Spleen (tissue), 11 donors: ENCODE data around the gene TCIRG1. TPM values are rescaled to one million over a fixed set of nuclear protein-coding genes. Genes with fewer than 3 reads are reported as not detected.

Experiments
- DNase-seq: peaks from one replicate; pipeline ENCODE4 v3.0.0-alpha.2; 2020
- H3K27ac ChIP-seq, 8 donors: fragments of 200-600 bp; sonication (generic) in 7 of 8; 1 replicate in 4 of 8; 2 replicates in 4 of 8; pipeline versions ENCODE4 v1.5.0 to v1.8.0; 2016 to 2021; ENCODE audit warnings: inconsistent platforms in 4 of 8, mild to moderate bottlenecking in 4 of 8, moderate library complexity in 1 of 8
- H3K27me3 ChIP-seq, 7 donors: fragments of 200-600 bp; sonication (generic) in 6 of 7; replicated peaks in 1 of 7; 1 replicate in 4 of 7; 2 replicates in 3 of 7; pipeline versions ENCODE4 v1.5.0 to v1.8.0; 2016 to 2021; ENCODE audit warnings: inconsistent platforms in 3 of 7, mild to moderate bottlenecking in 1 of 7
- H3K36me3 ChIP-seq, 6 donors: fragments of 200-600 bp; sonication (generic) in 5 of 6; 1 replicate in 4 of 6; 2 replicates in 2 of 6; pipeline versions ENCODE4 v1.5.0 to v1.8.0; 2016 to 2021; ENCODE audit warnings: inconsistent platforms in 2 of 6
- H3K4me1 ChIP-seq, 6 donors: fragments of 200-600 bp; sonication (generic) in 5 of 6; 1 replicate in 3 of 6; 2 replicates in 3 of 6; pipeline versions ENCODE4 v1.5.0 to v1.8.0; 2016 to 2021; ENCODE audit warnings: inconsistent platforms in 3 of 6
- H3K4me3 ChIP-seq, 8 donors: fragments of 200-600 bp; sonication (generic) in 7 of 8; 1 replicate in 4 of 8; 2 replicates in 4 of 8; pipeline versions ENCODE4 v1.5.0 to v1.8.0; 2016 to 2021; ENCODE audit warnings: inconsistent platforms in 4 of 8, mild to moderate bottlenecking in 4 of 8, moderate library complexity in 2 of 8
- H3K9me3 ChIP-seq, 8 donors: fragments of 200-600 bp; sonication (generic) in 7 of 8; 1 replicate in 4 of 8; 2 replicates in 4 of 8; pipeline versions ENCODE4 v1.5.0 to v1.8.0; 2016 to 2021; ENCODE audit warnings: inconsistent platforms in 4 of 8
- POLR2A ChIP-seq, 3 donors: fragments of 450-650 bp; IDR thresholded peaks; one replicate each; pipeline ENCODE4 v1.5.1; 2017; ENCODE audit warnings: antibody characterized with exemption in 3 of 3, mild to moderate bottlenecking in 1 of 3
- POLR2AphosphoS5 ChIP-seq, 3 donors: sonication (generic); formaldehyde crosslinking; IDR thresholded peaks; one replicate each; pipeline ENCODE4 v1.5.1; 2017; ENCODE audit warnings: antibody characterized with exemption in 3 of 3
- WGBS, 5 donors: extraction: QIAGEN DNeasy Blood & Tissue Kit in 3 of 5; methylation state at CpG; one replicate each; pipeline versions ENCODE4 v1.1.5 to v1.1.7; 2013 to 2018; 5-methylcytosine and 5-hydroxymethylcytosine counted together
- intact Hi-C: fragments of 100-400 bp; cut with DNase I; formaldehyde crosslinking; loops from one replicate; pipeline ENCODE4 v1.15.0; 2023; ENCODE audit warnings: low total_unique reads
- polyA plus RNA-seq, 3 donors: library from polyadenylated mRNA; stranded (reverse); fragments of 200-250 nt; gene quantifications; one replicate each; pipeline ENCODE4 v1.2.1, GENCODE V29; 2013
- total RNA-seq, 7 donors: library from RNA; depleted of rRNA in 3 of 7; stranded (reverse); fragments of >200 nt in 3 of 7; fragmentation: NEBNext Ultra II Directional in 4 of 7; extraction: Animal tissue kit (Norgen Biotek cat#: 25700) in 4 of 7; gene quantifications; one replicate each; pipeline versions ENCODE4 v1.1.0 to v1.2.1, GENCODE V29; 2016 to 2021
- TF ChIP-seq, protein P1 (sequence below), 11 experiments: fragments of 200-600 bp in 7 of 11; fragments of 450-650 bp in 4 of 11; sonication (generic) in 4 of 11; IDR thresholded peaks in 8 of 11; conservative IDR thresholded peaks in 3 of 11; 1 replicate in 7 of 11; 2 replicates in 4 of 11; pipeline versions ENCODE4 v1.4.0 to v1.8.0; 2016 to 2021; ENCODE audit warnings: antibody characterized with exemption in 11 of 11, inconsistent platforms in 4 of 11, mild to moderate bottlenecking in 1 of 11
- donor health status: healthy with polysubstance abuse.
- donor health status: DM: no; HTN: no; CAD: no; lungs with moderate emphysema.
- donor health status: DM: no; HTN: no; CAD: no.
- donor health status: Bipolar disorder and iron deficiency.
- donor health status: healthy.
- donor health status: DM: no; HTN: no; CAD: no.
- donor health status: DM: yes; HTN: yes; CAD: no.

TCIRG1 gene
- total and polyA plus RNA-seq, 10 donors: 199 to 707 (median 377) TPM

DNA sequence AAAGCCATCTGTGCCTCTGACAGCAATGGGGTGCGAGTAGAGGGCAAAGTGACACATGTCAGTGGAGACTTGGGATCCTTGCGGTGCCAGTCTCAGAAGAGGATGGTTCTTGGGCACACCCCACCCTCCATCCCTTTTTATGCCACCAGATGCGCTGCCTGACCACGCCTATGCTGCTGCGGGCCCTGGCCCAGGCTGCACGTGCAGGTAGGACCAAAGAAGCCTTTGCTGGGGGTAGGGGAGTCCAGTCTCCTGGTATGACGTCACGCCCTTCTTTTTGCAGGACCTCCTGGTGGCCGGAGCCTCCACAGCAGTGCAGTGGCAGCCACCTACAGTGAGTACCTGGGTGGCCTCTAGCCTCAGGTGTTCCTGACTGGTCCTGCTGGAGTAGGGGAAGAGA, 6.8 kb upstream of the TCIRG1 start:
- intact Hi-C loops: no loop called here
- no peak for TF ChIP-seq POLR2A (IDR thresholded peaks at IDR 0.05)
- TF ChIP-seq, protein P1, sequence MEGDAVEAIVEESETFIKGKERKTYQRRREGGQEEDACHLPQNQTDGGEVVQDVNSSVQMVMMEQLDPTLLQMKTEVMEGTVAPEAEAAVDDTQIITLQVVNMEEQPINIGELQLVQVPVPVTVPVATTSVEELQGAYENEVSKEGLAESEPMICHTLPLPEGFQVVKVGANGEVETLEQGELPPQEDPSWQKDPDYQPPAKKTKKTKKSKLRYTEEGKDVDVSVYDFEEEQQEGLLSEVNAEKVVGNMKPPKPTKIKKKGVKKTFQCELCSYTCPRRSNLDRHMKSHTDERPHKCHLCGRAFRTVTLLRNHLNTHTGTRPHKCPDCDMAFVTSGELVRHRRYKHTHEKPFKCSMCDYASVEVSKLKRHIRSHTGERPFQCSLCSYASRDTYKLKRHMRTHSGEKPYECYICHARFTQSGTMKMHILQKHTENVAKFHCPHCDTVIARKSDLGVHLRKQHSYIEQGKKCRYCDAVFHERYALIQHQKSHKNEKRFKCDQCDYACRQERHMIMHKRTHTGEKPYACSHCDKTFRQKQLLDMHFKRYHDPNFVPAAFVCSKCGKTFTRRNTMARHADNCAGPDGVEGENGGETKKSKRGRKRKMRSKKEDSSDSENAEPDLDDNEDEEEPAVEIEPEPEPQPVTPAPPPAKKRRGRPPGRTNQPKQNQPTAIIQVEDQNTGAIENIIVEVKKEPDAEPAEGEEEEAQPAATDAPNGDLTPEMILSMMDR (IDR thresholded peaks at IDR 0.05 in 8 of 11, conservative IDR thresholded peaks at IDR 0.05 in 3 of 11): no peak
- TF ChIP-seq POLR2AphosphoS5 (IDR thresholded peaks at IDR 0.05): no peak
- Histone ChIP-seq H3K4me1 (peaks cover 20 to 79% (median 45%) of the 10 kb centered on the region in 6 donors), H3K27ac (peak overlapping the region in 1 of 8 donors; percentile 92), H3K4me3 (peak overlapping the region in 1 of 8 donors; percentile 88), H3K9me3 (no peaks in the 10 kb centered on the region), H3K36me3 (peaks cover 0 to 54% (median 16%) of the 10 kb centered on the region in 6 donors), H3K27me3 (no peaks in the 10 kb centered on the region)
- no peak for DNase-seq
- WGBS, 5 donors: 83 to 95% (median 88%) methylated on average over 4 to 9 of the region's 9 CpGs

DNA sequence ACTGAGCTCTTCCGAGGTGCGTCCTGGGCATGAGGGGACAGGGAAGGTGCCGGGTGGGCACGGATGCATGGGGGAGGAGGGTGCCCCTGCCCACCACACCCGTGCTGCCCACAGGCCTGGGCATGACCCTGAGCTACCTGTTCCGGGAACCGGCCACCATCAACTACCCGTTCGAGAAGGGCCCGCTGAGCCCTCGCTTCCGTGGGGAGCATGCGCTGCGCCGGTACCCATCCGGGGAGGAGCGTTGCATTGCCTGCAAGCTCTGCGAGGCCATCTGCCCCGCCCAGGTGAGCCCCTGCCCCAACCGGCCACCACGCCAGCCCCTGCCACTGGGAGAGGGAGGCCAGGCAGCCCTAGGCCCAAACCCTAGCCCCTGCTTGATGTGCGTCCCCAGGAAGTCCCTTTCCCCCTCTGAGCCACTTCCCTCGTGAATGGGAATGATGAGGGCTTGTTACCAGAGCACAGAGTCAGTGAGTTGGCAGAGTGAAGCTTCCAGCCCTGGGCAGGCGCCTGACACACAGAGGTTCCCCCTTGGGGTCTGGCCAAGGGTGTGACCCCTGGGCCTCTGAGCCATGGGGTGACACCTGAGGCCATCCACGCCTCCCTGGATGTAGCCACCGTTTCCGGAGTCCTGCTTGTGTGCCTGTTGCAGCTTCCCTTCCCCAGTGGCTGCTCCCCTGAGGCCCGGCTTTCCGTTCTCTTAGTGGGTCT, 5.7 kb upstream of the TCIRG1 start:
- Histone ChIP-seq H3K27ac (peak overlapping the region in 2 of 8 donors; percentile 15 to 21), H3K36me3 (peaks cover 0 to 42% (median 16%) of the 10 kb centered on the region in 6 donors), H3K4me3 (no peak overlapping the region), H3K9me3 (no peaks in the 10 kb centered on the region), H3K27me3 (no peaks in the 10 kb centered on the region), H3K4me1 (peaks cover 32 to 86% (median 56%) of the 10 kb centered on the region in 6 donors)
- TF ChIP-seq POLR2A (IDR thresholded peaks at IDR 0.05) (no peak), POLR2AphosphoS5 (IDR thresholded peaks at IDR 0.05) (no peak)
- TF ChIP-seq, protein P1 (IDR thresholded peaks at IDR 0.05 in 8 of 11, conservative IDR thresholded peaks at IDR 0.05 in 3 of 11): no peak
- 92 to 98% (median 95%) methylated on average over 15 to 29 of the region's 29 CpGs for WGBS, 5 donors
- no peak for DNase-seq
- intact Hi-C loops: no loop called here

- no peak for TF ChIP-seq POLR2A (IDR thresholded peaks at IDR 0.05)
- TF ChIP-seq POLR2AphosphoS5 (IDR thresholded peaks at IDR 0.05): no peak
- TF ChIP-seq, protein P1 (IDR thresholded peaks at IDR 0.05 in 8 of 11, conservative IDR thresholded peaks at IDR 0.05 in 3 of 11): no peak
- no peaks in the 10 kb centered on the region for H3K27me3 ChIP-seq
- H3K9me3 ChIP-seq: no peaks in the 10 kb centered on the region
- intact Hi-C loops: no loop called here
- WGBS, 5 donors: 86 to 97% (median 95%) methylated on average over 4 to 12 of the region's 12 CpGs
- DNase-seq: no peak
- H3K4me1 ChIP-seq: peaks cover 37 to 87% (median 62%) of the 10 kb centered on the region in 6 donors
- no peak overlapping the region for H3K4me3 ChIP-seq
- H3K36me3 ChIP-seq: peaks cover 0 to 40% (median 16%) of the 10 kb centered on the region in 6 donors
- peak overlapping the region in 2 of 8 donors; percentile 14 to 15 for H3K27ac ChIP-seq
Measured at GRCh38 chr11:68033708-68034045, 5.1 kb upstream of the TCIRG1 start.

DNA sequence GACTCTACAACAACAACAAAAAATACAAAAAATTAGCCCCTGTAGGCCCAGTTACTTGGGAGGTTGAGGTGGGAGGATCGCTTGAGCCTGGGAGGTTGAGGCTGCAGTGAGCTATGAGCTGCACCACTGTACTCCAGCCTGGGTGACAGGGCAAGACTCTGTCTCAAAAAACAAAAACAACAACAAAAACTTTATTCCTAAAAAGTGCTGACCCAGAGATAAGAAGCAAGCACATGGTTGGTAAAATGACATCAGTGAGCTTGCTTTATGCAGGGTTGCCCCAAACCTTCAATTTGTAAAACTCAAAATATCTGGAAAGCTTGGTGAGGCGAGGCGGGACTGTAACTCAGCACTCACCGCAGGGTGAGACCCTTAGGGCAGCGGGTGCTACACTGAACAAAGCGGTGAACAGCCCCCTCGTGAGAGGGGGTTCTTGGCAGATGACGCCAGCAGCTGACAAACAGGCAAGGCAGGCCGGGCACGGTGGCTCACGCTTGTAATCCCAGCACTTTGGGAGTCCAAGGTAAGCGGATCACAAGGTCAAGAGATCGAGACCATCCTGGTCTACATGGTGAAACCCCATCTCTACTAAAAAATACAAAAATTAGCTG, 3.5 kb upstream of the TCIRG1 start:
- Histone ChIP-seq H3K4me1 (peaks cover 44 to 89% (median 67%) of the 10 kb centered on the region in 6 donors), H3K27ac (peak overlapping the region in 6 of 8 donors; percentile 4 to 97 (median 93)), H3K36me3 (peaks cover 0 to 40% (median 16%) of the 10 kb centered on the region in 6 donors), H3K9me3 (no peaks in the 10 kb centered on the region), H3K27me3 (no peaks in the 10 kb centered on the region), H3K4me3 (no peak overlapping the region)
- DNase-seq: peak; percentile 73
- 91 to 97% (median 94%) methylated on average over 13 of the region's 13 CpGs for WGBS, 5 donors
- intact Hi-C loops: no loop called here
- TF ChIP-seq POLR2A (IDR thresholded peaks at IDR 0.05): no peak
- no peak for TF ChIP-seq POLR2AphosphoS5 (IDR thresholded peaks at IDR 0.05)
- TF ChIP-seq, protein P1 (IDR thresholded peaks at IDR 0.05 in 8 of 11, conservative IDR thresholded peaks at IDR 0.05 in 3 of 11): no peak
